Ecto neural progenitor cell (in vitro differentiated cells): ENCODE results near the gene CD59.
"Not testable (repeated sequence)": the region's sequence is repeated elsewhere in the genome, so short reads cannot be mapped to it uniquely, and the experiment has no call there.

Experiments used
- DNase-seq: peaks from one replicate; pipeline ENCODE4 v3.0.0-alpha.2; 2018; ENCODE audit warnings: low spot score

Gene CD59

GRCh38 chr11:33665350-33666106 is 70.7 kb downstream of the CD59 start:
- DNase-seq: no peak

DNA sequence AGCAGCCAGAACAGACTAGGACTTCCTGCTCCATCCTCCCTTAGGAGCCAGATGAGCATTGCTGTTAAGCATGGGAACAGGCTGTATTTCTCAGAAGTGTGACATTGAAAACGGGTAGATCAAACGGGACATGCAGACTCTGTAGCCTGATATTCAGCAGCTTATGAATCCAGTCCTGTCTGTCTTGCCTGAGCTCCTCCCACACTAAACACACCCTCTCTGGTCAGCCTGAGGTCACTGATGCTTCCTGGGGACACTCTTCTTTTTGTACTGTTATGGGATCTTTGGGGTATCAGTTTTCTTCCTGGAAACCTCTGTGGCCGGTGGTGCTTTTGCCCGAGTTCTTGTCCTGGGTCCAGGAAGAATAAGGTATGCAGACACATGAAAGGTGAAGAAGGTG is 71.4 kb downstream of the CD59 start:
- DNase-seq: no peak

- DNase-seq: no peak
These were observed 72.1 kb downstream of the CD59 start for GRCh38 chr11:33664166-33664565.

- no peak for DNase-seq
These were observed 73.1 kb downstream of the CD59 start for GRCh38 chr11:33663121-33663520.

- not testable (repeated sequence) for DNase-seq
These were observed 74.7 kb downstream of the CD59 start for GRCh38 chr11:33661526-33661925.

GRCh38 chr11:33660962-33661361 is 75.3 kb downstream of the CD59 start:
- no peak for DNase-seq

DNA sequence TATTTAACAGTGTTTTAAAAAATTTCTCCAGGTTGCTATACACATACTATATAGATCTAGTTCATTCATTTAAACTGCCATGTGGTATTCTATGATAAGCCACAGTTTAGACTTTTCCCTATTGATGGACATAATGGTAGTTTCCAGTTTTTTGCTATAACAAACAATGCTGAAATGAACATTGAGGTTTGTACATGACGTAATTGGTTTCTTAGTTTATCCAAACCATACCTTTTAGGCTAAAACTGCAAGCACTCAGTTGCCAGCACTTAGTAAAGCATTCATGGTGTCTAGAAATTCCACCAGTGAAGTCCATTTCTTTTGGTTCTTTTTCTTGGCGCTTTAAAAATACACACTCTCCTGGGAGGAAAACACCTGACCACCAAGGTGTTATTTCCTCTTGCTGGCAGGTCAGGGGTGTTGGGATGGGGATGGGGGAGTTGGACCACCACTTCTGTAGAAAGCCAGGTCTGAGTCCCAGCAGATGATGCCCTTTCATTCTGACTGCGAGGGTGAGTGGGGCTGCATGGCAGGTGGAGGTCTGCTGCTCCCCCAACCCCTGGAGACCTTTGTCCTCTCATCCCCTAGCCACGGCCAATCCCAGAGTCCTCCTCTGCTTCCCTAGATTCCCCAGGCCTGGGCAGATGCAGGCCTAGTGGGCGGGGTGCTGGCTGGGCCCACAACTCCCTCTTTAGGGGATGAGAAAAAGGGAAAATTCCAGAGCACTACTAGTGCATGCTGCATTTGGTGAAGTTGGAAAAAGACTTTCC is 76.7 kb downstream of the CD59 start:
- DNase-seq: no peak

- no peak for DNase-seq
These were observed 77.9 kb downstream of the CD59 start for GRCh38 chr11:33658195-33658900.

- no peak for DNase-seq
These were observed 78.5 kb downstream of the CD59 start for GRCh38 chr11:33657757-33658156.

DNA sequence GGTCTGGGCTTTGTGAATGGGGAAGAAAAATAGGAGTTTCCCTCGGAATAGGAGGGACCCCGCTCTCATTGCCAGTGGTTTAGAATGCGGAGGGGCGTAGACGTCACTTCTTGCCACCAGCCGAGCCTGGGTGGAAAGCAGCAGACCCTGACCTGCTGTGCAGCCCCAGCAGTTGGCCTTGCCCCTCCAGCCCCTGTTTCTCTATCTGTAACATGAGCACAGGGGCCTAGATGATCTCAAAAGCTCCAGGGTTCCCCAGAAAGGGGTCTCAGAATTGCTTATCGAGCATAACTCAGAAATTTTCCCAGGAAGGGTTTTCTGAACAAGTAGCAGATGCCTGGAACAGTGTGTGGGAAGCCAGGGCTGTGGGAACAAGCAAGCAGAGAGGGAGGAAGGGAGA is 79.5 kb downstream of the CD59 start:
- no peak for DNase-seq

GRCh38 chr11:33655842-33656600 is 80.2 kb downstream of the CD59 start:
- DNase-seq: no peak

GRCh38 chr11:33654594-33654993 is 81.6 kb downstream of the CD59 start:
- DNase-seq: no peak
